Naive thymus-derived CD8-positive, alpha-beta T cell (primary cell): ENCODE measurements around the gene ZNF423. TPM values are rescaled to one million over a fixed set of nuclear protein-coding genes. Genes with fewer than 3 reads are reported as not detected.
"Not testable (repeated sequence)": the region's sequence is repeated elsewhere in the genome, so short reads cannot be mapped to it uniquely, and the experiment has no call there.

Source experiments
- ATAC-seq, 2 donors: fragments of 150-1000 bp; cut with Tn5 transposase in 1 of 2; sonication (Bioruptor Pico), chemical (Tn5 transposase) in 1 of 2; 1 replicate in 1 of 2; 2 replicates in 1 of 2; pipeline ENCODE4 v1.10.0; 2021; ENCODE audit warnings: mild to moderate bottlenecking in 2 of 2, moderate library complexity in 2 of 2
- POLR2A ChIA-PET: fragments of 350-600 bp; sonication (Branson Sonifier 250); formaldehyde crosslinking; loops from one replicate; lab custom pipeline; 2021; ENCODE audit warnings: antibody characterized with exemption; lab: Charles Lee
- DNase-seq, 10 donors: peaks; one replicate each; pipeline versions ENCODE4 v3.0.0 to v3.0.0-alpha.2; 2020 to 2022
- H3K27ac Mint-ChIP-seq, 10 donors: one replicate each; pipeline ENCODE4 v1.8.0; 2020 to 2022; ENCODE audit warnings: mild to moderate bottlenecking in 10 of 10, mixed read lengths in 10 of 10, moderate library complexity in 4 of 10, inconsistent platforms in 1 of 10
- H3K27me3 Mint-ChIP-seq, 5 donors: one replicate each; pipeline ENCODE4 v1.8.0; 2021 to 2022; ENCODE audit warnings: mixed read lengths in 5 of 5
- H3K36me3 Mint-ChIP-seq, 3 donors: one replicate each; pipeline ENCODE4 v1.8.0; 2020 to 2022; ENCODE audit warnings: mixed read lengths in 3 of 3, mild to moderate bottlenecking in 2 of 3, inconsistent platforms in 1 of 3
- H3K4me1 Mint-ChIP-seq, 4 donors: one replicate each; pipeline ENCODE4 v1.8.0; 2021 to 2022; ENCODE audit warnings: mixed read lengths in 4 of 4
- H3K4me3 Mint-ChIP-seq, 10 donors: one replicate each; pipeline ENCODE4 v1.8.0; 2020 to 2022; ENCODE audit warnings: mild to moderate bottlenecking in 10 of 10, mixed read lengths in 10 of 10, moderate library complexity in 6 of 10, inconsistent platforms in 1 of 10
- H3K9me3 Mint-ChIP-seq, 9 donors: one replicate each; pipeline ENCODE4 v1.8.0; 2020 to 2022; ENCODE audit warnings: mixed read lengths in 9 of 9, mild to moderate bottlenecking in 3 of 9, inconsistent platforms in 1 of 9, moderate library complexity in 1 of 9
- polyA plus RNA-seq, 3 donors: library from polyadenylated mRNA; unstranded; fragments of 300-500 nt; fragmentation: Illumina TruSeq; gene quantifications; one replicate each; pipeline ENCODE4 v1.2.3, GENCODE V29; 2021
- total RNA-seq, 8 experiments: library from RNA in 2 of 8; stranded (reverse) in 2 of 8; gene quantifications; one replicate each; pipeline ENCODE4 v1.2.3 and lab custom pipeline; 2021 to 2026

ZNF423 gene
- total and polyA plus RNA-seq, 5 experiments from 2014 or later = not detected

GRCh38 chr16:49514073-49514980 is 341.6 kb downstream of the ZNF423 start:
- H3K27ac Mint-ChIP-seq = no peak overlapping the region
- H3K4me3 Mint-ChIP-seq = no peak overlapping the region
- no peaks in the 10 kb centered on the region for H3K4me1 Mint-ChIP-seq
- ATAC-seq (no peak), DNase-seq (no peak)
- no peaks in the 10 kb centered on the region for H3K36me3 Mint-ChIP-seq
- no peaks in the 10 kb centered on the region for H3K27me3 Mint-ChIP-seq
- H3K9me3 Mint-ChIP-seq = no peaks in the 10 kb centered on the region
- POLR2A ChIA-PET = no interaction called here

DNA sequence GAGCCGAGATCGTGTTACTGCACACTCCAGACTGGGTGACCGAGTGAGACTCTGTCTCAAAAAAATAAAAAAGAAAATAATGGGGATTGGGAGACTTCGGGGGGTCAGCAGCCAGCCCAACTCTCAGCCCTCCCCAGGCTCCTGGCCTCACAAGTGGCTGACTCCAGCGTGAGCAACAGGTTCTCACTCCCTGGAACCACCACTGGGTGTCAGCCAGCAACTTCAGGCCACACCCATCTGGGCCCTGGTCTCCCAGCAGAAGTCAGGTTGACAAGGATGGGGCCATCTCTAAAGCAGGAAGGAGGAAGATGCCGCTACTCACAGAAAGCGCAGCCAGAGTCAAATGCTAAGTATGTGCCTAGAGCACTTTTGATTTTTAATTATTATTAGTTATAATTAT is 342.9 kb downstream of the ZNF423 start:
- H3K9me3 Mint-ChIP-seq = no peaks in the 10 kb centered on the region
- no peaks in the 10 kb centered on the region for H3K27me3 Mint-ChIP-seq
- POLR2A ChIA-PET = no interaction called here
- ATAC-seq (no peak), DNase-seq (no peak)
- H3K27ac Mint-ChIP-seq = no peak overlapping the region
- H3K4me1 Mint-ChIP-seq = no peaks in the 10 kb centered on the region
- no peak overlapping the region for H3K4me3 Mint-ChIP-seq
- H3K36me3 Mint-ChIP-seq = no peaks in the 10 kb centered on the region

DNA sequence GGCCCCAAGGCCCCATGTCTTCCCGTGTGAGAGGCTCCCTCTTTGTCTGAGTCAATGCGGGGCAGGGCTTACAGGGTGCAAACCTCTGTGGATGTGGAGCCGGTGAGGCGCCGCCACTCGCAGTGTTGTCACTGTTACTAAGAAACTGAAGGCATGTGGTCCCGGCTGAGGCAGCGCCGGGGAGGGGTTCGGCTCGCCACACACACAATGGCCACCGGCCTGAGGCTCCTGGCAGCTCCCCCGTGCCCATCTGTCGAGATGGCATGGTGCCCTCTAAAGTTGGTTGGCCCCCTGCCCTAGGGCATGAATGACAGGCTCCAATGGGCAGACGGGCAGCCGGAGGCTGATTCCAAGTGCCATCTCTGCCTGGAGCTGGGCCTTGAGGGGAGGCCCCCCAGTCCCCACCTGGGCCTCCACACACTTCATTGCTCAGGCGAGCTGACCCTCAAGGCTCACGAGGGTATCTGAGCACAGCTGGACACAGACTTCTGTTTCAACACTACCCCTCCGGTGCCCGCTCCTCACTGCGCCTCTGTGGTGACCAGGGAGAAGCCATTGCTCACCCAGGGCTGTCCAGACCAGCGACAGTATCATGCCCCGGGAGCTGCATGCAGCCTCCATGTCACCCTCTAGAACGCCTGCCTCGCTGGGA is 345.1 kb downstream of the ZNF423 start:
- Mint-ChIP-seq H3K9me3 (peaks cover 0 to 10% (median 0%) of the 10 kb centered on the region in 9 donors), H3K27ac (no peak overlapping the region), H3K4me1 (peaks cover 0 to 2% (median 0%) of the 10 kb centered on the region in 4 donors), H3K27me3 (no peaks in the 10 kb centered on the region), H3K4me3 (no peak overlapping the region), H3K36me3 (no peaks in the 10 kb centered on the region)
- no peak for DNase-seq
- POLR2A ChIA-PET = no interaction called here
- ATAC-seq = no peak

DNA sequence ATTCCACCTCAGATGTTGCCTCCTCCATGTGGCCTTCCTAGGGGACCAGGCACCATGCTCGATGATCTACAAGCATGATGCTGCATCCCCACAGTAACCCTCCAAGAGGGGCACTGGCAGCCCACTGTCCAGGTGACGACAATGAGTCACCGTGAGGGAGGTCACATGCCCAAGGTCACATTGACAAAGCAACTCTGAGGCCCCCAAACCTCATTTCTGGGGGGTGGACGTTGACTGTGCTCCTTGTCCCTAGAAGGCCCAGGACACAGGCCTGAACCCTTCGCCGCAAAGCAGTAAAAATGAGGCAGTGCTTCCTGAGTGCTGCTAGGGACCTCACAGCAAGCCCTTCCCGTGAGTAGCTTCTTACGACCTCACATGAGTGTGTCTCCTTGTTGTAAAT is 345.8 kb downstream of the ZNF423 start:
- H3K4me1 Mint-ChIP-seq = peaks cover 0 to 2% (median 0%) of the 10 kb centered on the region in 4 donors
- no peak overlapping the region for H3K4me3 Mint-ChIP-seq
- peaks cover 0 to 12% (median 0%) of the 10 kb centered on the region in 9 donors for H3K9me3 Mint-ChIP-seq
- H3K27ac Mint-ChIP-seq = no peak overlapping the region
- POLR2A ChIA-PET = no interaction called here
- DNase-seq (no peak), ATAC-seq (no peak)
- no peaks in the 10 kb centered on the region for H3K27me3 Mint-ChIP-seq
- no peaks in the 10 kb centered on the region for H3K36me3 Mint-ChIP-seq

- H3K9me3 Mint-ChIP-seq = peaks cover 0 to 12% (median 0%) of the 10 kb centered on the region in 9 donors
- ATAC-seq, H3K27ac Mint-ChIP-seq, H3K36me3 Mint-ChIP-seq, POLR2A ChIA-PET, DNase-seq, H3K4me3 Mint-ChIP-seq, H3K27me3 Mint-ChIP-seq: not testable (repeated sequence)
- peaks cover 10 to 22% (median 11%) of the 10 kb centered on the region in 4 donors for H3K4me1 Mint-ChIP-seq
Observed at GRCh38 chr16:49506058-49507013, 349.6 kb downstream of the ZNF423 start.

- H3K4me1 Mint-ChIP-seq = peaks cover 10 to 22% (median 11%) of the 10 kb centered on the region in 4 donors
- H3K27ac Mint-ChIP-seq = no peak overlapping the region
- H3K36me3 Mint-ChIP-seq = no peaks in the 10 kb centered on the region
- no peak for DNase-seq
- H3K27me3 Mint-ChIP-seq = no peaks in the 10 kb centered on the region
- ATAC-seq = no peak
- H3K9me3 Mint-ChIP-seq = peaks cover 0 to 12% (median 0%) of the 10 kb centered on the region in 9 donors
- POLR2A ChIA-PET = no interaction called here
- H3K4me3 Mint-ChIP-seq = no peak overlapping the region
Observed at GRCh38 chr16:49505556-49505955, 350.4 kb downstream of the ZNF423 start.

GRCh38 chr16:49504626-49505025 is 351.3 kb downstream of the ZNF423 start:
- DNase-seq (no peak), ATAC-seq (no peak)
- peaks cover 10 to 22% (median 11%) of the 10 kb centered on the region in 4 donors for H3K4me1 Mint-ChIP-seq
- no peak overlapping the region for H3K4me3 Mint-ChIP-seq
- no peaks in the 10 kb centered on the region for H3K36me3 Mint-ChIP-seq
- no peak overlapping the region for H3K27ac Mint-ChIP-seq
- POLR2A ChIA-PET = no interaction called here
- H3K27me3 Mint-ChIP-seq = no peaks in the 10 kb centered on the region
- H3K9me3 Mint-ChIP-seq = peaks cover 0 to 12% (median 0%) of the 10 kb centered on the region in 9 donors

GRCh38 chr16:49504023-49504364 is 351.9 kb downstream of the ZNF423 start:
- no peaks in the 10 kb centered on the region for H3K27me3 Mint-ChIP-seq
- POLR2A ChIA-PET = no interaction called here
- DNase-seq (no peak), ATAC-seq (no peak)
- no peak overlapping the region for H3K4me3 Mint-ChIP-seq
- H3K27ac Mint-ChIP-seq = peak overlapping the region in 2 of 10 donors; percentile 26 to 54
- H3K4me1 Mint-ChIP-seq = peaks cover 10 to 22% (median 11%) of the 10 kb centered on the region in 4 donors
- no peaks in the 10 kb centered on the region for H3K36me3 Mint-ChIP-seq
- H3K9me3 Mint-ChIP-seq = peaks cover 0 to 12% (median 0%) of the 10 kb centered on the region in 9 donors

- Mint-ChIP-seq H3K27ac (peak overlapping the region in 2 of 10 donors; percentile 26 to 54), H3K9me3 (peaks cover 0 to 12% (median 0%) of the 10 kb centered on the region in 9 donors), H3K36me3 (no peaks in the 10 kb centered on the region), H3K4me1 (peaks cover 10 to 22% (median 11%) of the 10 kb centered on the region in 4 donors), H3K4me3 (no peak overlapping the region), H3K27me3 (no peaks in the 10 kb centered on the region)
- DNase-seq (no peak), ATAC-seq (peak in 1 of 2 donors; percentile 20)
- POLR2A ChIA-PET = interaction anchor here (0.6 to 0.7 kb wide), 2 partner anchors 89 to 1195 kb away, joined by 3 to 4 read pairs; no protein-coding TSS in a partner anchor
Observed at GRCh38 chr16:49503256-49504022, 352.5 kb downstream of the ZNF423 start.

GRCh38 chr16:49502136-49502881 is 353.6 kb downstream of the ZNF423 start:
- POLR2A ChIA-PET = no interaction called here
- Mint-ChIP-seq H3K36me3 (no peaks in the 10 kb centered on the region), H3K4me1 (peaks cover 10 to 22% (median 11%) of the 10 kb centered on the region in 4 donors), H3K27ac (peak overlapping the region in 1 of 10 donors; percentile 15), H3K9me3 (peaks cover 0 to 12% (median 0%) of the 10 kb centered on the region in 9 donors), H3K4me3 (no peak overlapping the region), H3K27me3 (no peaks in the 10 kb centered on the region)
- no peak for ATAC-seq
- no peak for DNase-seq

DNA sequence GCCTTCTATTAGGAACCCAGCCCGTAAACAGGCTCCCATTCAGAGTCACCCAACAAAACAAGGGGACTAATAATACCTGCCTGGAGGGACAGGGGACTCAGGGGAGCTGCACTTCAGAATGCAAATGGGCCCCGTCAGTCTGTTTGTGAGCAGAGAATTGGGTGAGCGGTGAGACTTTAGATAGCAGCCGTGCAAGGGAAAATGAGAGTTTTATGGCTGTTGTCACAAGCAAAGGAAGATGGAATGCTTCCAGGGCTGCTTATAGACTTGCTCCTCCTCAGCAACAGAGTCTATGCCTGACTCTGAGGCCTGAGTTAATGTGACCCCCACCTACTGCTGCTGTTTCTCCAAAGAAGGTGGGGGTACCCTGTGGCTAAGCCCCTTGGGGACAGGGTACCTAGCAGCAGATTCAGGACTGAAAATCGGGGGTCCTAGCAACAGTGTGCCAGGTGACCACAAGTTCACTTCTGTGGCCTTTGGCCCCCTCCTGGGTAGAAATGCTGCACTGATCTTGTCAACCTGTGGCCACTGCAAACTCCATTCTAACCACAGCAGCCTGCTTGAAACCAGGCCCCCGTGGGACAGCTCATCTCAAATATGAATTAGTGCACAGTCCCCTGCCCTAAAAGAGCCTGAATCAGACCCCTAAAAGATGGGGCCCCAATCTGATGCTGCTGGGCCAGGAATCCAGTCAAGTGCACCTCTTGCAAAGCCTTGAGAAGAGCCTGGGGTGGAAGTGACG is 355.9 kb downstream of the ZNF423 start:
- peak overlapping the region in 1 of 10 donors; percentile 66 for H3K27ac Mint-ChIP-seq
- ATAC-seq = no peak
- DNase-seq = no peak
- no peak overlapping the region for H3K4me3 Mint-ChIP-seq
- peaks cover 9 to 22% (median 11%) of the 10 kb centered on the region in 4 donors for H3K4me1 Mint-ChIP-seq
- H3K9me3 Mint-ChIP-seq = no peaks in the 10 kb centered on the region
- H3K27me3 Mint-ChIP-seq = peaks cover 0 to 5% (median 0%) of the 10 kb centered on the region in 5 donors
- H3K36me3 Mint-ChIP-seq = no peaks in the 10 kb centered on the region
- POLR2A ChIA-PET = no interaction called here
